Neuron (in vitro differentiated cells): ENCODE measurements around the gene VARS2.

ENCODE experiments used
- H2AFZ ChIP-seq: one replicate; pipeline ENCODE4 v1.6.1; 2013; ENCODE audit warnings: low read depth, mild to moderate bottlenecking, inconsistent platforms, low read length, moderate library complexity
- H3K27me3 ChIP-seq: one replicate; pipeline ENCODE4 v1.6.1; 2013; ENCODE audit warnings: low read length; ENCODE audit not compliant: insufficient read depth
- H3K36me3 ChIP-seq: one replicate; pipeline ENCODE4 v1.6.1; 2013; ENCODE audit warnings: low read length; ENCODE audit not compliant: insufficient read depth
- H3K4me1 ChIP-seq: one replicate; pipeline ENCODE4 v1.6.1; 2013; ENCODE audit warnings: low read length; ENCODE audit not compliant: insufficient read depth
- H3K4me3 ChIP-seq: 2 replicates; pipeline ENCODE4 v1.5.1; 2013; ENCODE audit warnings: mild to moderate bottlenecking, low read length, moderate library complexity
- H3K9me3 ChIP-seq: one replicate; pipeline ENCODE4 v1.6.1; 2013; ENCODE audit warnings: low read length

The VARS2 gene

DNA sequence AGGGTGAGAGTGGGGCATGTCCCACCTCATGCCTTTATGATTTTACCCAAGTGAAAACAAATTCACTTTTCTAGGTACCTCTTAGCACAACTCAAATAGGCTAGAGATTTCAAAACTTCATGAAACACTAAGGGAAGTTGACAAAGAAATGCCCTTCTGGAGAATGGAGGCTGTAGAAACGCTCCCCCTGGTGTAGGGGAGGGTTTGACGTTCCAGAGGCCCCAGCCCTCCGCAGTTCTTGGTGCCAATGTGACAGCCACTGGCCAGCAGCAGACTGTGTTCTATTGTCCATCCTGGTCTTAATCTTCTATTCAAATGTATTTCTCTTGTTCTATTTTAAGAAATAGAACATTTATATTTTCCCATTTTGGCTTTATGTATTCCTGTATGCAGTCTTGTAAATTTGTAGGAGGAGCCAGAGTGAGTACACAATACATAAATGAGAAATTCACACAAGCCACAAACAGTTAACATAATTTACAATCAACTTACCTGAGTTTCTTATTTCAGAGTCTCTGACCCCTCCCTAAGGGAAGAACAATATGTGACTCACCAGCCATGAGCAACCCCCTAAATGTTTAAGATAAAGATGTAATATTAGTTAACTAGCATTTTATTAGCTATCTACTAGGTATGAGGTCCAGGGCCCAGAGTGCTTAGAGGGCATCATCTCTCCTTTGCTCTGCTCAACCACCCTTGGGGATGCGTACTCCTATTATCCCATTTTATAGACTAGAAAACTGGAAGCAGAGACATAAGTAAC is 60.6 kb downstream of the VARS2 start:
- Histone ChIP-seq H3K4me3 (no peak overlapping the region), H3K27me3 (peaks cover 11% of the 10 kb centered on the region), H3K36me3 (no peaks in the 10 kb centered on the region), H2AFZ (no peak overlapping the region), H3K4me1 (peaks cover 3% of the 10 kb centered on the region), H3K9me3 (no peaks in the 10 kb centered on the region)
